ENCODE data around the gene DOCK8. TPM values are rescaled to one million over a fixed set of nuclear protein-coding genes. Genes with fewer than 3 reads are reported as not detected.

The DOCK8 gene
- total and polyA plus RNA-seq, 2 experiments from 2014 or later, result 0.94 to 1.2 TPM

DNA sequence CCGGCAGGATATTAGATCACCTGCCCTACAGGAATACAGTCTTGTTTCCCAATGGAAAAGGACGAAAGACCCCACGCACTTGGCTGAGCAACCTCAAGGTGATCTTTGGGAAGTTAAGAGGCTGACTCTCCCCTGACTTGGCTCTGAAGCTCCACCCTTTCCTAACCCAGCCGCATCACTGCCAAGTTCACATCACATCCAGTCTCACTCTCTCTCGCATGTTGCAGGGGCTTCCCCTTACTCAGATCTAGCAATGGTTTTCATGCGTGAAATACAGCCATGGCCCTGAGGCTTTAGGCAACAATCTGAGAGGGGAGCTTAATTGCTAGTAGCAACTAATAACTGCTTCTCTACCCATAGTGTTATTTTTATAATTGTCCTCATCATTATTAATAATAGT lies 211.6 kb downstream of the DOCK8 start:
- H3K36me3 ChIP-seq (ENCODE audit: insufficient read depth), result no peaks in the 10 kb centered on the region
- H3K79me2 ChIP-seq (replicated peaks; ENCODE audit: insufficient read depth), result no peaks in the 10 kb centered on the region
- ATAC-seq (peak; percentile 47; the same call in 2 of the 3 replicates), DNase-seq (ENCODE audit: low spot score) (no peak)
- H3F3A ChIP-seq (replicated peaks; ENCODE audit: low read depth), result no peaks in the 10 kb centered on the region
- H3K27me3 ChIP-seq (ENCODE audit: insufficient read depth), result no peaks in the 10 kb centered on the region
- no peaks in the 10 kb centered on the region for H3K36me3 Mint-ChIP-seq (ENCODE audit: low read depth)
- peaks cover 6% of the 10 kb centered on the region; the same call in 2 of the 3 replicates for H3K4me1 Mint-ChIP-seq
- no peak overlapping the region for H3K4me3 Mint-ChIP-seq
- H3K4me3 ChIP-seq, result no peak overlapping the region
- no peak overlapping the region for H3K27ac ChIP-seq (ENCODE audit: low read depth)
- TF ChIP-seq CREB1 (CRISPR knock-in tag; IDR thresholded peaks at IDR 0.05; ENCODE audit: low read depth) (no peak), STAT1 (IDR thresholded peaks at IDR 0.05; ENCODE audit: unreplicated experiment) (no peak), EZH2phosphoT487 (IDR thresholded peaks at IDR 0.05; ENCODE audit: unreplicated experiment) (no peak), EZH2 (IDR thresholded peaks at IDR 0.05; ENCODE audit: low read depth, unreplicated experiment) (no peak), CTCF (conservative IDR thresholded peaks at IDR 0.05; ENCODE audit: low read depth in 2 of 2) (no peak), POLR2AphosphoS5 (IDR thresholded peaks at IDR 0.05; ENCODE audit: low read depth) (no peak), JUNB (IDR thresholded peaks at IDR 0.05; ENCODE audit: unreplicated experiment) (no peak)
- TF ChIP-seq, protein P1, sequence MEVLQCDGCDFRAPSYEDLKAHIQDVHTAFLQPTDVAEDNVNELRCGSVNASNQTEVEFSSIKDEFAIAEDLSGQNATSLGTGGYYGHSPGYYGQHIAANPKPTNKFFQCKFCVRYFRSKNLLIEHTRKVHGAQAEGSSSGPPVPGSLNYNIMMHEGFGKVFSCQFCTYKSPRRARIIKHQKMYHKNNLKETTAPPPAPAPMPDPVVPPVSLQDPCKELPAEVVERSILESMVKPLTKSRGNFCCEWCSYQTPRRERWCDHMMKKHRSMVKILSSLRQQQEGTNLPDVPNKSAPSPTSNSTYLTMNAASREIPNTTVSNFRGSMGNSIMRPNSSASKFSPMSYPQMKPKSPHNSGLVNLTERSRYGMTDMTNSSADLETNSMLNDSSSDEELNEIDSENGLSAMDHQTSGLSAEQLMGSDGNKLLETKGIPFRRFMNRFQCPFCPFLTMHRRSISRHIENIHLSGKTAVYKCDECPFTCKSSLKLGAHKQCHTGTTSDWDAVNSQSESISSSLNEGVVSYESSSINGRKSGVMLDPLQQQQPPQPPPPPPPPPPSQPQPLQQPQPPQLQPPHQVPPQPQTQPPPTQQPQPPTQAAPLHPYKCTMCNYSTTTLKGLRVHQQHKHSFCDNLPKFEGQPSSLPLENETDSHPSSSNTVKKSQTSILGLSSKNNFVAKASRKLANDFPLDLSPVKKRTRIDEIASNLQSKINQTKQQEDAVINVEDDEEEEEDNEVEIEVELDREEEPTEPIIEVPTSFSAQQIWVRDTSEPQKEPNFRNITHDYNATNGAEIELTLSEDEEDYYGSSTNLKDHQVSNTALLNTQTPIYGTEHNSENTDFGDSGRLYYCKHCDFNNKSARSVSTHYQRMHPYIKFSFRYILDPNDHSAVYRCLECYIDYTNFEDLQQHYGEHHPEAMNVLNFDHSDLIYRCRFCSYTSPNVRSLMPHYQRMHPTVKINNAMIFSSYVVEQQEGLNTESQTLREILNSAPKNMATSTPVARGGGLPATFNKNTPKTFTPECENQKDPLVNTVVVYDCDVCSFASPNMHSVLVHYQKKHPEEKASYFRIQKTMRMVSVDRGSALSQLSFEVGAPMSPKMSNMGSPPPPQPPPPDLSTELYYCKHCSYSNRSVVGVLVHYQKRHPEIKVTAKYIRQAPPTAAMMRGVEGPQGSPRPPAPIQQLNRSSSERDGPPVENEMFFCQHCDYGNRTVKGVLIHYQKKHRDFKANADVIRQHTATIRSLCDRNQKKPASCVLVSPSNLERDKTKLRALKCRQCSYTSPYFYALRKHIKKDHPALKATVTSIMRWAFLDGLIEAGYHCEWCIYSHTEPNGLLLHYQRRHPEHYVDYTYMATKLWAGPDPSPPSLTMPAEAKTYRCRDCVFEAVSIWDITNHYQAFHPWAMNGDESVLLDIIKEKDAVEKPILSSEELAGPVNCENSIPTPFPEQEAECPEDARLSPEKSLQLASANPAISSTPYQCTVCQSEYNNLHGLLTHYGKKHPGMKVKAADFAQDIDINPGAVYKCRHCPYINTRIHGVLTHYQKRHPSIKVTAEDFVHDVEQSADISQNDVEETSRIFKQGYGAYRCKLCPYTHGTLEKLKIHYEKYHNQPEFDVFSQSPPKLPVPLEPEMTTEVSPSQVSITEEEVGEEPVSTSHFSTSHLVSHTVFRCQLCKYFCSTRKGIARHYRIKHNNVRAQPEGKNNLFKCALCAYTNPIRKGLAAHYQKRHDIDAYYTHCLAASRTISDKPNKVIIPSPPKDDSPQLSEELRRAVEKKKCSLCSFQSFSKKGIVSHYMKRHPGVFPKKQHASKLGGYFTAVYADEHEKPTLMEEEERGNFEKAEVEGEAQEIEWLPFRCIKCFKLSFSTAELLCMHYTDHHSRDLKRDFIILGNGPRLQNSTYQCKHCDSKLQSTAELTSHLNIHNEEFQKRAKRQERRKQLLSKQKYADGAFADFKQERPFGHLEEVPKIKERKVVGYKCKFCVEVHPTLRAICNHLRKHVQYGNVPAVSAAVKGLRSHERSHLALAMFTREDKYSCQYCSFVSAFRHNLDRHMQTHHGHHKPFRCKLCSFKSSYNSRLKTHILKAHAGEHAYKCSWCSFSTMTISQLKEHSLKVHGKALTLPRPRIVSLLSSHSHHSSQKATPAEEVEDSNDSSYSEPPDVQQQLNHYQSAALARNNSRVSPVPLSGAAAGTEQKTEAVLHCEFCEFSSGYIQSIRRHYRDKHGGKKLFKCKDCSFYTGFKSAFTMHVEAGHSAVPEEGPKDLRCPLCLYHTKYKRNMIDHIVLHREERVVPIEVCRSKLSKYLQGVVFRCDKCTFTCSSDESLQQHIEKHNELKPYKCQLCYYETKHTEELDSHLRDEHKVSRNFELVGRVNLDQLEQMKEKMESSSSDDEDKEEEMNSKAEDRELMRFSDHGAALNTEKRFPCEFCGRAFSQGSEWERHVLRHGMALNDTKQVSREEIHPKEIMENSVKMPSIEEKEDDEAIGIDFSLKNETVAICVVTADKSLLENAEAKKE (CRISPR knock-in tag; IDR thresholded peaks at IDR 0.05), result no peak
- H3K4me1 ChIP-seq (ENCODE audit: insufficient read depth), result peaks cover 3% of the 10 kb centered on the region; the same call in 1 of the 2 replicates
- H3K27ac Mint-ChIP-seq, result no peak overlapping the region
- H3K9me2 ChIP-seq (ENCODE audit: insufficient read depth), result no peaks in the 10 kb centered on the region; the same call in 1 of the 2 replicates
- no peaks in the 10 kb centered on the region for H3K9me3 Mint-ChIP-seq
- H3K27me3 Mint-ChIP-seq (ENCODE audit: insufficient read depth, low read depth, poor library complexity), result no peaks in the 10 kb centered on the region
- H2AFZ ChIP-seq, result no peak overlapping the region
- H4K20me1 ChIP-seq (replicated peaks; ENCODE audit: insufficient read depth), result no peaks in the 10 kb centered on the region
- no peak overlapping the region for H3K4me2 ChIP-seq

Measured in GM23338 (cell line).